ENCODE measurements around the gene MSRB2.

GRCh38 chr10:23094786-23095403, 484 bp upstream of the MSRB2 start:
- TF ChIP-seq POLR2AphosphoS5 (IDR thresholded peaks at IDR 0.05; ENCODE audit: borderline replicate concordance, low read depth, low read length) (no peak), EZH2 (IDR thresholded peaks at IDR 0.05) (no peak), FOXP2 (optimal IDR thresholded peaks at IDR 0.05; ENCODE audit: control extremely low read depth, extremely low read length, insufficient read depth) (no peak)

All from SK-N-MC (cell line).